ENCODE data around the gene LRRC37A3. TPM values are rescaled to one million over a fixed set of nuclear protein-coding genes. Genes with fewer than 3 reads are reported as not detected.
"Not testable (repeated sequence)": the region's sequence is repeated elsewhere in the genome, so short reads cannot be mapped to it uniquely, and the experiment has no call there.

The LRRC37A3 gene
- total and polyA plus RNA-seq, 12 donors: 1.4 to 19.1 (median 5.9) TPM

GRCh38 chr17:64837018-64837761 is 82.1 kb downstream of the LRRC37A3 start:
- WGBS, 4 donors: 0% methylated on average over 7 to 51 of the region's 56 CpGs
- Histone ChIP-seq H3K27ac (peak overlapping the region in 4 of 5 donors; percentile 76 to 92 (median 78)), H3K4me3 (peak overlapping the region in 3 of 4 donors; percentile 48 to 75 (median 70))
- H3K36me3 ChIP-seq (replicated peaks in 1 of 2); intact Hi-C loops (cut with DNase I); H3K9me3 ChIP-seq (replicated peaks in 1 of 3); H3K4me1 ChIP-seq (replicated peaks in 1 of 2); H3K27me3 ChIP-seq: not testable (repeated sequence)
- peak; percentile 82 to 93 (median 86) for DNase-seq
- TF ChIP-seq POLR2A (IDR thresholded peaks at IDR 0.05): peak; percentile 81 to 92

GRCh38 chr17:64836623-64837017 is 82.7 kb downstream of the LRRC37A3 start:
- intact Hi-C loops (cut with DNase I); H3K36me3 ChIP-seq (replicated peaks in 1 of 2); H3K9me3 ChIP-seq (replicated peaks in 1 of 3); H3K4me1 ChIP-seq (replicated peaks in 1 of 2); H3K27me3 ChIP-seq: not testable (repeated sequence)
- WGBS, 4 donors: 0 to 1% (median 0%) methylated on average over 14 to 26 of the region's 32 CpGs
- peak in 5 of 7 donors; percentile 23 to 60 (median 38) for DNase-seq
- peak overlapping the region in 4 of 5 donors; percentile 76 to 92 (median 78) for H3K27ac ChIP-seq
- H3K4me3 ChIP-seq: peak overlapping the region in 3 of 4 donors; percentile 48 to 75 (median 70)

GRCh38 chr17:64834060-64834459 is 85.2 kb downstream of the LRRC37A3 start:
- H3K9me3 ChIP-seq (replicated peaks in 1 of 3); H3K36me3 ChIP-seq (replicated peaks in 1 of 2); intact Hi-C loops (cut with DNase I); H3K4me3 ChIP-seq; H3K4me1 ChIP-seq (replicated peaks in 1 of 2); H3K27me3 ChIP-seq: not testable (repeated sequence)
- H3K27ac ChIP-seq: peak overlapping the region in 2 of 5 donors; percentile 49 to 65
- DNase-seq: peak; percentile 60 to 86 (median 81)
- WGBS, 4 donors: 31 to 42% (median 38%) methylated on average over 2 to 3 of the region's 3 CpGs
- peak in 1 of 2 donors; percentile 39 for TF ChIP-seq POLR2A (IDR thresholded peaks at IDR 0.05)

GRCh38 chr17:64830631-64831040 is 88.6 kb downstream of the LRRC37A3 start:
- H3K36me3 ChIP-seq (replicated peaks in 1 of 2); H3K9me3 ChIP-seq (replicated peaks in 1 of 3); H3K4me1 ChIP-seq (replicated peaks in 1 of 2); H3K27me3 ChIP-seq; H3K27ac ChIP-seq; DNase-seq; intact Hi-C loops (cut with DNase I); H3K4me3 ChIP-seq: not testable (repeated sequence)
- 79 to 88% (median 83%) methylated on average over 1 of the region's 1 CpG for WGBS, 4 donors

GRCh38 chr17:64829824-64830630 is 89.3 kb downstream of the LRRC37A3 start:
- WGBS, 4 donors: 59 to 90% (median 78%) methylated on average over 7 to 11 of the region's 12 CpGs
- H3K27me3 ChIP-seq; H3K27ac ChIP-seq; H3K4me1 ChIP-seq (replicated peaks in 1 of 2); H3K36me3 ChIP-seq (replicated peaks in 1 of 2); H3K9me3 ChIP-seq (replicated peaks in 1 of 3); H3K4me3 ChIP-seq; intact Hi-C loops (cut with DNase I); DNase-seq: not testable (repeated sequence)

- DNase-seq; H3K36me3 ChIP-seq (replicated peaks in 1 of 2); intact Hi-C loops (cut with DNase I); H3K27ac ChIP-seq; H3K27me3 ChIP-seq; H3K4me1 ChIP-seq (replicated peaks in 1 of 2); H3K9me3 ChIP-seq (replicated peaks in 1 of 3); H3K4me3 ChIP-seq: not testable (repeated sequence)
- 86 to 99% (median 95%) methylated on average over 4 to 5 of the region's 5 CpGs for WGBS, 4 donors
Observed at GRCh38 chr17:64829068-64829467, 90.2 kb downstream of the LRRC37A3 start.

- WGBS, 4 donors: 56 to 72% (median 70%) methylated on average over 5 of the region's 5 CpGs
- peaks cover 0 to 36% of the 10 kb centered on the region in 2 donors for H3K36me3 ChIP-seq (replicated peaks in 1 of 2)
- intact Hi-C loops (cut with DNase I); DNase-seq; H3K4me3 ChIP-seq; H3K4me1 ChIP-seq (replicated peaks in 1 of 2); H3K27ac ChIP-seq; H3K27me3 ChIP-seq; H3K9me3 ChIP-seq (replicated peaks in 1 of 3): not testable (repeated sequence)
Observed at GRCh38 chr17:64818904-64819303, 100.4 kb downstream of the LRRC37A3 start.

- 83 to 96% (median 91%) methylated on average over 4 to 5 of the region's 5 CpGs for WGBS, 4 donors
- H3K4me1 ChIP-seq (replicated peaks in 1 of 2); DNase-seq; H3K4me3 ChIP-seq; H3K27ac ChIP-seq; H3K9me3 ChIP-seq (replicated peaks in 1 of 3); intact Hi-C loops (cut with DNase I); H3K27me3 ChIP-seq: not testable (repeated sequence)
- H3K36me3 ChIP-seq (replicated peaks in 1 of 2): peaks cover 0 to 20% of the 10 kb centered on the region in 2 donors
Observed at GRCh38 chr17:64815833-64816198, 103.5 kb downstream of the LRRC37A3 start.

- H3K36me3 ChIP-seq (replicated peaks in 1 of 2): peaks cover 0 to 14% of the 10 kb centered on the region in 2 donors
- H3K9me3 ChIP-seq (replicated peaks in 1 of 3); H3K4me3 ChIP-seq; H3K27ac ChIP-seq; H3K27me3 ChIP-seq; intact Hi-C loops (cut with DNase I); H3K4me1 ChIP-seq (replicated peaks in 1 of 2); DNase-seq: not testable (repeated sequence)
- WGBS, 4 donors: 92 to 97% (median 96%) methylated on average over 6 to 12 of the region's 12 CpGs
Observed at GRCh38 chr17:64814993-64815832, 104.1 kb downstream of the LRRC37A3 start.

Data from adrenal gland (tissue), 12 donors.